GM12872 (cell line): ENCODE data around the gene TXN2.

Source experiments
- TF ChIP-seq, protein P1 (sequence below): IDR thresholded peaks from 3 replicates; pipeline ENCODE4 v1.5.1; 2011; ENCODE audit warnings: low read depth, mild to moderate bottlenecking, low read length, moderate library complexity; ENCODE audit not compliant: insufficient read depth

TXN2 gene

DNA sequence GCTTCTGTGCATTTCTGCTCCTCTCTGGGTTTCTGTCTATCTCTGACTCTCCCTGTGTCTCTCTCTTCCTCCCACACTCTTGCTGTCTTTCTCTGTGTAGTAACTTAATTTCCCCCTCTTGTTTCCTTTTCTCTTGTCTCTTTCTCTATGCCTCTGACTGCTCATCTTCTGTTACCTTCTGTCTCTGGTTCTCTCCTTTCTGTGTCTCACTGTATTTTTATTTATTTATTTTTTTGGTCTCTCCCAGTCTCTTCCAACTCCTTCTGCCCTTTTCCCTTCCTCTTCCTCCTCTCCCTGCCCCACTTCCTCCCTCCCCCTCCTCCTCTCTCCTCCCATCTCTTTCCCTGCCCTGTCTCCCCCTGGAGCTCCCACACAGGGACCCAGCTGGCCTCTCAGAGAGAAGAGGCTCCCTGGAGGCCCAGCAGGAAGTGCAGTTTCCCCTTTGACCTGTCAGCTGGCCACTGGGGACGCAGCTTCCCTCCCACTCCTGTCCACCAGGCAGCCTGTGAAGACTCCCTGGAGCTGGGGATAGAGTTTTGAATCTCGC lies 55.4 kb downstream of the TXN2 start:
- TF ChIP-seq, protein P1, sequence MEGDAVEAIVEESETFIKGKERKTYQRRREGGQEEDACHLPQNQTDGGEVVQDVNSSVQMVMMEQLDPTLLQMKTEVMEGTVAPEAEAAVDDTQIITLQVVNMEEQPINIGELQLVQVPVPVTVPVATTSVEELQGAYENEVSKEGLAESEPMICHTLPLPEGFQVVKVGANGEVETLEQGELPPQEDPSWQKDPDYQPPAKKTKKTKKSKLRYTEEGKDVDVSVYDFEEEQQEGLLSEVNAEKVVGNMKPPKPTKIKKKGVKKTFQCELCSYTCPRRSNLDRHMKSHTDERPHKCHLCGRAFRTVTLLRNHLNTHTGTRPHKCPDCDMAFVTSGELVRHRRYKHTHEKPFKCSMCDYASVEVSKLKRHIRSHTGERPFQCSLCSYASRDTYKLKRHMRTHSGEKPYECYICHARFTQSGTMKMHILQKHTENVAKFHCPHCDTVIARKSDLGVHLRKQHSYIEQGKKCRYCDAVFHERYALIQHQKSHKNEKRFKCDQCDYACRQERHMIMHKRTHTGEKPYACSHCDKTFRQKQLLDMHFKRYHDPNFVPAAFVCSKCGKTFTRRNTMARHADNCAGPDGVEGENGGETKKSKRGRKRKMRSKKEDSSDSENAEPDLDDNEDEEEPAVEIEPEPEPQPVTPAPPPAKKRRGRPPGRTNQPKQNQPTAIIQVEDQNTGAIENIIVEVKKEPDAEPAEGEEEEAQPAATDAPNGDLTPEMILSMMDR: no peak

DNA sequence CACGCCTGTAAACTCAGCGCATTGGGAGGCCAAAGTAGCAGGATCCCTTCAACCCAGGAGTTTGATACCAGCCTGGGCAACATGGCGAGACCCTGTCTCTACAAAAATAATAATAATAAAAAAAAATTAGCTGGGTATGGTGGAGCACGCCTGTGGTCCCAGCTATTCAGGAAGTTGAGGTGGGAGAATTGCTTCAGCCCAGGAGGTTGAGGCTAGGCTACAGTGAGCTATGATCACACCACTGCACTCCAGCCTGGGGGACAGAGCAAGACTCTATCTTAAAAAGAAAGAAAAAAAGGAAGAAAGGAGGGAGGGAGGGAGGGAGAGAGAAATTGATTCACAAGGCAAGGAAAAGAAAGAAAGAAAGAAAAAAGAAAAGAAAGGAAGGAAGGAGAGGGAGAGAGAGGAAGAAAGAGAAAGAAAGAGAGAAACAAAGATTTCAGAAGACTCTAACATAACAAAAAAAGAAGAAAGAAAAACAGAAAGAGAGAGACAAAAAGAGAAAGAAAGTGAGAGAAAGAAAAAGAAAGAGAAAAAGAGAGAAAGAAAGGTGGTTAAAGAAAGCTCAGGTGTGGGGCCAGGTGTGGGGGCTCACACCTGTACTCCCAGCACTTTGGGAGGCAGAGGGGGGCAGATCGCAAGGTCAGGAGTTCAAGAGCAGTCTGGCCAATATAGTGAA lies 56.4 kb downstream of the TXN2 start:
- TF ChIP-seq, protein P1: no peak

DNA sequence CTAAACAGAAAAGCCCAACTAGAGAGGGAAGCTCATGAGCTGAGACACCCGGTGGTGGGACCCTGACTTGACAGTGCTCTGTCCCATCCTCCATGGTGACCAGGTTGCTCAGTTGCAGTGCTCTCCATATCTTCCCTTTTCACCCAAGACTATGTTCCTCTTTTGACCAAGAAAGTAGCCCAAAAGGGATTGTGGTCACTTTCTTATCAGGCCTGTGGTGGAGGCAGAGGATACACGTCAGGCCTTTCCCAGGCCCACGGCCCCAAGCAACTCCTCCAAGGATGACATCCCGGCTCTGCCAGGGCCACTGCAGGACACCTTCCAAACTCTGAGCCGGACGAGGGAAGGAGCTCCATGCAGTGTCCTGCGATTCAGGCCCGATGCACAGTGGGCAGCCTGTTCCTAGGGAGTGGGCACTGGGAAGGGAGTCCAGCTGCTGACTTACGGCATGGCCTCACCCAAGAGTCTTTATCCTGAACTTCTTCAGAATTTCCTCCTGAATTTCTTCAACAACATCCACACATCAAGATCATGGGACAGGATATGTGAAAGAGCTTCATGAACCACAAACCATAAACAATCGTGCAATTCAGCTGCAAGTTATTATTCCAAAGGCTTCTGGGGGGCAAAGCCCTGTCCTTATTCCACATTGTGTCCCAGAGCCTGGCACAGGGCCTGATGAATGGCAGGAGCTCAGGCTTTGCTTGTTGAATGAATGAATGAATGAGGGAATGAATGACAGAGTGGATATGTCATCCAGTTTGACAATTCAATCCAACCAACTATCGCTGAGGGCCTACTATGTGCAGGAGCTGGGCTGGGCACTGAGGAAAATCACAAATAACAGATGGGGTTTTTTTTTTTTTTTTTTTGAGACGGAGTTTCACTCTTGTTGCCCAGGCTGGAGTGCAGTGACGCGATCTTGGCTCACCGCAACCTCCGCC lies 57.7 kb downstream of the TXN2 start:
- TF ChIP-seq, protein P1: no peak

DNA sequence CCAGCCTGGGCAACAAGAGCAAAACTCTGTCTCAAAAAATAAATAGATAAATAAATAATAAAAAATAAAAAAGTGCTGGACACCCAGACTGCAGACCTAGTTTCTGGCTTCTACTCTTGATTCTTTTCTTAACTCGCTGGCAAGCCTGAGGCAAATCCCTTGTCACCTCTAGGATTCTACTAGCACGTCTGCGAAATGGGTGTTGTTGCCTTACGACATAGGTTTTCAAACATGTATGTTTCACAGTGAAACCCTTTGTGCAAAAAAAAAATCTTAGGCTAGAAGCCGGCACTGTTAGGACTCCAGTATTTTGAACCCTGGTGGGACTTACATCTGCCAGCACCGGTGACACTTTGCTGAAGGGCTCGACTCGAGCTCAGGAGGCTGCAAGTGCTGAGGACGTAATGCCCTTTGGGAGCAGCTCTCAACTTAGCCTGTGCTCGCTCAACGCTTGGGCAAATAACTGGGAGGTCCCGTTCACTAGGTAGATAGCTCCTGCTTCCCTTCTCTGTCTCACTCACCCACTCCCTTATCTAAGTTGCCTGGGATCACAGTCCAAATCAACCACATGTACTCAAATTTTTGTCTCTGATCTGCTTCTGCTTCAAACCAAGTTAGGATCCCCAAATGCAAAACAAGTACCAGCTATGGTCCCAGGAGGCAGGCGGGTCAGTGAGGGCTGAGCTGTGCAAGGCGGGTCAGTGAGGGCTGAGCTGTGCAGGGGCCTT lies 59.0 kb downstream of the TXN2 start:
- TF ChIP-seq, protein P1: no peak

DNA sequence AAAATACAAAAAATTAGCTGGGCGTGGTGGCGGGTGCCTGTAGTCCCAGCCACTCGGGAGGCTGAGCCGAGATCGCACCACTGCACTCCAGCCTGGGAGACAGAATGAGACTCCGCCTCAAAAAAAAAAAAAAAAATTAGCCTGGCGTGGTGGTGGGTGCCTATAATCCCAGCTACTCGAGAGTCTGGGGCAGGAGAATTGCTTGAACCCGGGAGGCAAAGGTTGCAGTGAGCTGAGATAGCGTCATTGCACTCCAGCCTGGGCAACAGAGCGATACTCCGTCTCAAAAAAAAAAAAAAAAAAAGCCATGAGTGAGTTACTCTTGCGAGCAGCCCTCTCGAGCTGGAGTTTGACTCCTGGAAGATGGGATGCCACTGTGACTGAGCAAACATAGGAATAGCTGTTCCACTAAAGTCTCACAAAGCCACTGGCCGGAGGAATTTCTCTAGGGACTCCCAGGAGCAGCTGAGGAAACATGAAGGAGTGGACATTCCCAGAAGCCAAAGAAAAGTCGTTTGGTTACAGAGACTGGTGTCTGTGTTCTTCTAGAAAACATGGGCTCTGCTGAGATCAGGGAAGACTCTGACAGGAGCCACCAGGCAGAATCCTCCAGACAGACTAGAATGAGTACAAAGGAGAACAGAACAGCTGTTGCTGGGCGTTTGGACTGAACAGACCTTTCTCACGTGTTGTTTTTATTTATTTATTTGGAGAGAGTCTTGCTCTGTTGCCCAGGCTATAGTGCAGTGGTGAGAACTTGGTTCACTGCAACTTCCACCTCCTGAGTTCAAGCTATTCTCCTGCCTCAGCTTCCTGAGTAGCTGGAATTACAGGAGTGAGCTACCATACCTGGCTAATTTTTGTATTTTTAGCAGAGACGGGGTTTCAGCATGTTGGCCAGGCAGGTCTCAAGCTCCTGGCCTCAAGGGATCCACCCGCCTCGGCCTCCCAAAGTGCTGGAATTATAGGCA lies 61.2 kb downstream of the TXN2 start:
- TF ChIP-seq, protein P1: no peak

DNA sequence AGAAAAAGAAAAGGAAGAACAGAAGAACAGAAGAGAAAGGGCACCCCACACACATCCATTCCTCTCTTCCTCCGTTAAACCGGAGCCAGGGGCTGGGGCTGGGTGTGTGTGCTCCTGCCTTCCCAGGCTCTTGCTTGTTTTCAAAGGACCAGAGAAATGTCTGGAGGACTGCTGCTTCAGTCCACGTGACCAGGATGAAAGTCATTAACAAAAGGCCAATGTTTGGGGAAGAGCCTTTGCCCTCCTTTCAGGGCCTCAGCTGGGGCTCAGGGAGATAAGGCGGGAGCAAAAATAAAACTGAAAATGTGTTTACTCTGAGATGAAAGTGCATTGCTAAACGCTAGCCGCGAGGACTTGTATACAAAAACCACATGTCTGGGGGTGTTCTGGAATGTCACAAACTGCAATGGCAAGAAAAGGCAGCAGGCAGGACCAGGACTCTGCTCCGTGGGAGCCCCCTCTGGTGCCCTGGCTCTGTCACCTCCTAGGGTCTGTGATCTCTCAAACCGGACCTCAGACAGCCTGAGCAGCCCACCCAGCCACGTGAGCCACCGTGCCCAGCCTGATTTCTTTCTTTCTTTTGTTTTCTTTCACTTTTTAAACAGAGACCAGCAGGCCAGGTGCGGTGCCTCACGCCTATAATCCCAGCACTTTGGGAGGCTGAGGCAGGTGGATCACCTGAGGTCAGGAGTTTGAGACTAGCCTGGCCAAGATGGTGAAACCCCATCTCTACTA lies 62.1 kb downstream of the TXN2 start:
- TF ChIP-seq, protein P1: no peak
